HG02588 (cell line): ENCODE measurements around the gene SEC24D.

Experiments used
- ATAC-seq: cut with Tn5 transposase; IDR thresholded peaks from one replicate; pipeline ENCODE4 v1.9.1; 2021; ENCODE audit warnings: mild to moderate bottlenecking, moderate library complexity; ENCODE audit not compliant: unreplicated experiment

Gene SEC24D

DNA sequence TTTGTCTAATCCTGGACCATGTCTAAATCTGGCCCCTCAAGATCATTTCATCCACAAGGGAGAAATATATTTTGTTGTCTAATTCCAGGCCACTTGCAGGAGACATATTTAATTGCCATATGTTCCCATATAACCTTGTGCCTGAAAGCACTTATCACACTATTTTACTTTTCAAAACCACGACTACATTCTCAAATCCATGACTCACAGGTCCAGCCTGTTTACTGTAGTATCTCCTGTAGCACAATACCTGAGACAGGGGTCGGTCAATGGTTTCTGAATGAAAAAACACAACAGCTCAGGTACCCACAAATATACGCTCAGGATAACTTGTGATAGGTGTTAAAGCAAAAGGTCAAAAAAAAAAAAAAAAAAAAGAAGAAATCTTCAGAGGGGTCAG is 60.9 kb downstream of the SEC24D start:
- no peak for ATAC-seq

DNA sequence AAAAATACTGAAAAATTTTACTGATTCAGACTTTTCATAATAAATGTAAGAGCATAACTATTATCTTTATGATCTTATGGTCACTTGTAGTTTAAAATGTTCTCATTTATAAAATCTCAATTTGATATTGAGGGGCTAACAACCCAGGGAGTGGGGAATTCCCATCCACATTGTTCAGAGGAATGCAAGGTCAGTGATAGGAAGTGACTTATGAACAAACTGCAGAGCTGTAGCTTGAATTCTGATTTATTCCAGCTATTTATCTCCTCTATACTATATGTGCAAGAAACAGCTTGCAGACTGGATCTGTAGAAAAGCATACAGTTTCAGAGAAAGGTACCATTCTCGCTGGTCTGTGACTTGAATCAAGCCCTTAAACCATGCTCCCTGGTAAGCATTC is 61.6 kb downstream of the SEC24D start:
- no peak for ATAC-seq

DNA sequence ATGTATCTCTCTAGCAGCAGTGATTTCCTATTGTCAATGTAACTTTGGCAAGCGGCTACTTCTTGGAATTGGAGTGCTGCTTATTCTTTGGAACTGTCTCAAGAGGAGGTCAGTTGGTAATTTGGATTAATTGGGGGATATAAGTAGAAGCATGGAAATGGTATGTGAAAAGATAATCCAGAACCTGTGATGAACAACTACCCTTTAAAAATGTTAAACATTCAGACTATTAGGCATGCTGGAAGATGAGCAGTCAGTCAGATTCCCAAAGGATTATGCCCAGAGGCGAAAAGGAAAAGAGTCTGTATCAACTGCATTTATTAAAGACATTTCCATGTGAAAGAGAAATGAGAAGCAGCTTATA is 62.5 kb downstream of the SEC24D start:
- no peak for ATAC-seq

DNA sequence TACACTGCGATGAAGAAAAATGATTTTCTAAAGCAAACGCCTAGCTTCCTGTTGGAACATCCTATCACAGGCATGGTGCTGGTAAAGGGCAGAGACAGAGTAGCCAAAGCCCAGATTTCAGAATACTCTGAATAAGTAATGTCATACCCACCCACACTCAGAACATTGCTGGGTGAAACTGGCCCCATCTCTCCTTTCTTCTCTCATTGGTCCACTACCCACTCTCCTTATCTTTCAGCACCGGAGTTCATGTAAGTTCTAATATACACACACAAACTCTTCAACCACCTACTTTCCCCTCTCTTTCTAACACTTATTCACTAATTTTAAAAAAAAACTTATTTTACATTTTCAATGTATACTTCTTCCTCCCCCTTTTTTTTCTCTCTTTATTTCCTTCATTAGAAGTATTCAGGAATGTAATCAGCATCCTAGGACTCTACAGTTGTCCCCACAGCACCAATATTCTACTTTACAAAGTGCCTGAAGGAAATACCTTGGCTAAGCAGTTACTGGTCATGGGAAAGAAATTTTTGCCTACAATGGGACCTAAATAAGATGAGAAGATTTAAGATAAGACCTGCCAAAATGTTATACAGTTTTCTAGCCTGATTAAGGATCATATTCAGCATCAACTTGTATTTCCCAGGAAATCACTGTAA is 63.0 kb downstream of the SEC24D start:
- no peak for ATAC-seq

DNA sequence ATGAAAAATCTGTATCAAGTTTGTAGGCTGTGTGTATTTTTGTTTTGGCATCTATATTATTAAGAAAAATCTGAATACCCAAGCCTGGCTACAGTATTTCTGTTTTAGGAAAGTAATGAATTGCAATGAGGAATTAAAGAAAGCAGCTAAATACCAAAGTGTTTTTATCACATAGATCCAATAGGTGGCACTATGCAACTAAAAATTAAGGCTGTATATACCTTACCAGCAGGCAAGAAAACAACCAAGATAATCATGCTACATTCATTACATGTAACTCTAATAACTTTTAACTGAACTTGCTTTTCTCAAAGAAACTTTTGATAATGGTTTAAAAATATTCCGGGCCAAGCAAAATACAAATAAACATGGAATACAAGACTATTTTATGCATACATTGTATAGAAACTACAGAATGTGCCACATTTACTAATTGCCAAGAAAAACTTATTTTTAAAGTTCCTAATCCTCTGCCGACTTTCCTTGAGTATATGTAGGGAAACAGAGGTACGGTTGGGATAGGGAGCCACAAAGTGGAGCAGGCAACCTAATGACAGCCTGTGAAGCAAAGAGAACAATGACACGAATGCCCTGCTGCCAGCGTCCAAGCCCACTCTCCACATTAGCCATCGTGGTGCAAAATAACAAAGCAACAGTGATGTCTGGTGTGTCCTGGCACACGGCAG is 63.7 kb downstream of the SEC24D start:
- ATAC-seq: peak; percentile 70

DNA sequence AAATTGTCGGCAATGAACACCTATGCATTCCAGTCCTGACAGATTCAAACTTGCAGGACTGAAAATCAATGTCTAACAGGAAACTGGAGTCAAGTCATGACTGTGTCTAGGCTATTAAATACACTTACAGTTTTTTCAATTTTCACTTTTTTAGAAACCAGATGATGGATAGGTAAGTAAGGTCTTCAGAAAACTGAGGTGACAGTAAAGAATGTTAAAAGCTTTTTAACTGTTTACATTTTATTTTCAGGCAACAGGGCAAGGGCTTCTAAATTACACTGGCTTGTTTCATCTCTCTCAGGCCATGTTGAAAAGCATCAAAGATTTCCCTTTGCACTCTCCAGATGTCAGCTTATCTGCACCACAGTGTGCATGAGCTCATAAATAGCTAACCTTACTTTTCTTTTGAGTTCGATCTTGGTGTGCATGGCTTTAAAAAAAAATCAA is 65.2 kb downstream of the SEC24D start:
- no peak for ATAC-seq

DNA sequence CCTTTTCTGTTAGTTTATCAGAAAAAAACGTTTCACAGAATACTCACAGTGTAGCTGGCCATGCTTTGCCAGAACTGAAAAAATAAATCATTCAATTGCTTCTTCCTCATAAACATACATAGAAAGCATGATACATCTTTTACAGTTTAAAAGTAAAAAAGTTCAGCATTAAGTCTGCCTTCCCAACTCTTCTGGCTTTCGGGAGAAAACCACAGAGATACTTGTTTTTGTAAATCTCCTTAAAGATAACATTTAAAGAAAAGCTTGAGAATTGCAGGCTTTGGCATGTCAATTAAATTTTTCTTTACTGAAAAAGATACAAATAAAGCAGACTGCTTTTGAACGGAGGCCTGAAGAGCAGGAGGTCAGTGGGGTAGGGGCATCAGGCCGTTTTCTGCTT is 66.8 kb downstream of the SEC24D start:
- no peak for ATAC-seq

DNA sequence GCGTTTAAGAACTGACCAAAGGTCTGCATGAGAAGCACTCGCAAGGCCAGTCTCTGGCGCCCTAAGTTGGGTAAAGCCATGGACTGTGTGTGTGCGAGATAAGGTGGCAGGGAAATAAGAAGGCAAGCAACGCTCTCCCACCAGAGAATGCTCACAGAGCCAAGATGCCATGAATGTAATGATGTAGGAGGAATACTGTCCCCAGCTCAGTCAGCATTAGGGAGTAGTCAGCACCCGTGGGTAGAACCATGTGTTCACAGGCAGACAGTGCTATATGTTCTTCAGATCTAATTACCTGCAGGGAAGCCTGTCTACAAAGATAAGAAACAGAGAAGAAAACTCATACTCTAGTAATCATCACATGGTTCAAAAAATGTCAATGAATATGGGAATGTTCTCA is 68.8 kb downstream of the SEC24D start:
- no peak for ATAC-seq

DNA sequence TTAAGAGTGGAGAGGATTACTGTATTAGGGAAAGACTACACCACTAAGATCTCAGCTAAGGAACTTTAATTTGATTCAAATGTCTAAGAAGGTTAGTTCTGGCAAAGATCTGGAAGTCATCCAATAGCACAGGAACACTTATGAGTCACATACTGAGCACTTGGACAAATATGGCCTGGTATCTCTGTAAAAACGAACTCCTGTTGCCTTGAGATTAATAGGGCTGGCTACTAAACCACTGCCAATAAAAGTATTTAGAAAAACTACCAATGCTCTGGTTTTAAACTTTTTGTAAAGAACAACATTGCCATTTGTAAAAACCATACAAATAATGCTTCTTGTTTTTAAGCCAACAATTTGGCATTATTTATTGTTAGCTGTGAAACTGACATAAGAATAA is 70.5 kb downstream of the SEC24D start:
- ATAC-seq: no peak

DNA sequence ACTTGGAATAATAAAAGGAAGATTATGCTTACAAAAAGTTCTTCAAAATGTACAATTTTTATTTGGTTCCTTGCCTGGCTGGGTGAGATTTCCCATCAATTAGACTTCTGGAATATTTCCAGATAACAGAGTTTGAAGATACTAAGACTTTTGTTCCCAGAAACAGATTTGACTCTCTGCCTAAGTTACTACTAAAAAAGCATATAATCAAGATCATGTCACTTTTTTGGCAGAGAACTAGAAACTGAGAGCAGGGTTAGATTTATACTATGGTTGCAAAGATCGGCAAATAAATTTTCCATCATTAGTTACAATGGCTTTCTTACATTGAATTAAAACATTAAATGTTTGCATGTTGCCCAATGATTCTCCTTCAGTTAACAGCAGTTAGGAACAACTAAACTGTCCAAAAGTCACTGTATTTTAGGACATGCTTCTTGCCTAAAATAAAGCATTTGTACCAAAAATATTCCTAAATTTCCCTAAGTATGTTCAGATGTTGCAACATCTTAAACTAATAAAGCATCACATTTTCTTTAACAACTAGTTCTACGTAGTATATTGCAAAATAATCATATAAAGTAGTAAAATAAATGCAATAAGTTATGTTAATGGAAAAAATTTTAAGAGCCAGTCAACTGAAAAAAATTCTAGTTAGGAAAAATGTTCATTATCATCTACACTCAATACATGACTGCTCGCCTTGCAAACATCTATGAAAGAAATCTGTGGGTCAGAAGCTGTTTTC is 73.0 kb downstream of the SEC24D start:
- ATAC-seq: no peak

DNA sequence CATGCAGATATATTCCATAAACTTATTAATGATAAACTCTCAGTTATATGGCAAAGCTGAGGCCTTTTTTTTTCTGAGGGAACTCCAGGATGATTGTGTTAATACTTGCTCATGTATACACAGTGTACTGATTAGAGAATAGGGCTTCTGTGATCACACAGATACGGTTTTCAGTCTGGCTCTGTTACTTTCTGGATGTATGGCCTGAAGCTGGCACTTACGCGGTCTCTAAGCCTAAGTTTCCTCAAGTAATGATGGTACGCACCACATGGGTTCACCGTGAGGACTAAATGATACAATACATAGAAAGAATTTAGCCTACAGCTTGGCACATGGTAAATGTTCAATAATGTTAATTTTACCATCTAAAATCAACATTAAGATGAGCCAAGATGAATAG is 73.8 kb downstream of the SEC24D start:
- no peak for ATAC-seq

DNA sequence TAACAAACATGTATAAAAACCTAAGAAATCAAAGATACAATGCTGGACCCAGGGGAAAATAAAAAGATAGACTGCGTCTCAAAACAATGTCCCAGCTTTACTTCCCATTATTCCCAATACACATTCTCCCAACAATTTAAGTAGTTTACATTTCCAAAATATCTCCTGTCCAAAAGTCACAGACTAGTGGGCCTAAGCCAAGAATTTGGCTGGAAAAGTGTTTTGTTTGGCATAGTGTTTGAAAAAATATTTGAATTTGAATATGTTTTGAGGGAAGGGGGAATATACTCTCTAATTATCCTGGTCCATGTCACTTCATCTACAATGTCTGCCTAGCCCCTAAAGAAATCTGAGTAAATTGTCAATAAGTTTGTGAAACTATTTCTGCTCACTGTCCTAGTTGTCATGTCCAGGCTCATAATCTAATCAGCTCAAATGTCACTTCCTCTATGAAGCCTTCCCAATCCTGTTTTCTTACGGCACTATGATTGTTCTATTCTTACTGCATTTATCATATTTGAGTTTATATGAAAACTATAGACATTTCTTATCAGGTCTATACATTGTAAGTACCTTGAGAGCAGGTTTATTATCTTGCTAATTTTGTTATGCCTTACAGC is 74.4 kb downstream of the SEC24D start:
- no peak for ATAC-seq

DNA sequence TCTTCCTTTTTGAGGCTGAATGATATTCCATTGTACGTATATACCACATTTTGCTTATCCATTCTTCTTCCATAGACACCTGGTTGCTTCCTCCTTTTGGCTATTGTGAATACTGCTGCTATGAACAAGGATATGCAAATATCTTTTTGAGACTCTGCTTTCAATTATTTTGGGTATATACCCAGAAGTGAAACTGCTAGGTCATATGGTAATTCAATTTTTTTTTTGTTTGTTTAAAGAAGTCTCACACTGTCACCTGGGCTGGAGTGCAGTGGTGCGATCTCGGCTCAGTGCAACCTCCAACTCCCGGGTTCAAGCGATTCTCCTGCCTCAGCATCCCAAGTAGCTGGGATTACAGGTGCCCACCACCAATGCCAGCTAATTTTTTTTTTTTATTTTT is 75.4 kb downstream of the SEC24D start:
- ATAC-seq: peak; percentile 98

DNA sequence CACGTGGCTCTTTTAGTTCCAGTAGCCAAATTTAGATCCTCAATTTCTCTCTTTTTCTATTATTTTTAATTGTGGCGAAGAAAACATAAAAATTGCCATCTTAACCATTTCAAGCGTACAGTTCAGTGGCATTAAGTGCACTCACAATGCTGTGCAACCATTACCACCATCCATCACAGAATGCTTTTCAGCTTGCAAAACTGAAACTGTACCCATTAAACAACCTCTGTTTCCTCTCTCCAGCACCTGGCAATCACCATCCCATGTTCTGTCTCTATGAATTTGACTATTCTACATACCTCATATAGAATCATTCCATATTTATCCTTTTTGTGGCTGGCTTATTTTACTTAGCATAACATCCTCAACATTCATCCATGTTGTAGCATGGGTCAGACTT is 75.8 kb downstream of the SEC24D start:
- peak; percentile 43 for ATAC-seq

DNA sequence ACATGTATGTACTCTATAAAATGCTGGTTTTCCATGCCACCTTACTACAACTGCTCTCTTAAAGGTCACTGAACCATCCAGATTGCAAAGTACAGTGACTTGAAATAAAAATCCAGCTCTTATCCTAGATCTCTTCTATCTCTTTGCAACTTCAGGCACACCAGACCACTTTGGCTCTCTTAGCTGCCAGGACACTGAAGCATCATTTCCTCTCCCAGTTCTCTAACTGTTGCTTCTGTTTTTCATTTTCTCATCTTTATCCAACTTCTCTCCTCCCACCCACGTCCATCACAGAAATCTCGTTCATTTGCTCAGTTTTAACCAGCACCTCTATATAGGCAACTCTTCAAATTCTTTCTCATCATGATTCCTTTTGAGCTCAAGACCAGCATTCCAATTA is 76.4 kb downstream of the SEC24D start:
- no peak for ATAC-seq

DNA sequence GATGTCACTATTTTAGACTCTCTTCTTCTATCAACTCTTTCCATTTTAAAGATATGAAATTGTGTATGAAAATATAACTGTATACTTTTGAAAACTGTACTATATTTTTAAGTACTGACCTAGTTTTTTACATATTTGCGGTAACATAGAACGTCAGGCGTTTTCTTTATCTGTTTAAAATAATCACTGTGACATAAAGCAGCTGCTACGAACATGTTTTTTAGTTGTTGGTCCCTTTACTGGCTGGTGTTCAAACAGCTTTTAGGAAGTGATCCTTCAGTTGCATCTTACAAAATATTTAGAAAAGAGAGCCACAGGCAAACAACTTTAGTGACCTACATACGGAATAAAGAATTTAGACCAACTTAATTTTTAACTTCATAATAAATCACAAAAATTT is 77.6 kb downstream of the SEC24D start:
- no peak for ATAC-seq

DNA sequence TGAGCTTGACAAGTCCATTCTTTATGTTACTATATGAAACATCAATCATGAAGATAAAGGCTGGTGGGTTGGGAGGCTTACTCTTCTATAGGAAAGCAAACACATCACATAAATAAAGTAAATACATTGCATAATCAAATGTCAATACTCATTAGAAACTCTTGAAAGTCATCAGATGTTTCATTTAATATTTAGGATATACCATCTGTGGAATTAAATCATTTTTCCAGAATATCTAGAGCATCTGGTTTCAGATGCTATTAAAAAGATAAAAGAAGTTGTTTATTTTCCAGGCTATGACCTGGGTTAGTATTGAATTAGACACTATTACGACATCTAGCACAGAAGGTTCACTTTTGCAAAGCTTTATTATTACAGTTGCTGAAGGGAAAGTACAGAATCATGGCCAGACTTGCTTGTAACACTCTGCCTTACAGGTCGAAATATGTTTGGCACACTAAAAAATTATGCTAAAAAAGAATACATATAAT is 78.1 kb downstream of the SEC24D start:
- no peak for ATAC-seq

DNA sequence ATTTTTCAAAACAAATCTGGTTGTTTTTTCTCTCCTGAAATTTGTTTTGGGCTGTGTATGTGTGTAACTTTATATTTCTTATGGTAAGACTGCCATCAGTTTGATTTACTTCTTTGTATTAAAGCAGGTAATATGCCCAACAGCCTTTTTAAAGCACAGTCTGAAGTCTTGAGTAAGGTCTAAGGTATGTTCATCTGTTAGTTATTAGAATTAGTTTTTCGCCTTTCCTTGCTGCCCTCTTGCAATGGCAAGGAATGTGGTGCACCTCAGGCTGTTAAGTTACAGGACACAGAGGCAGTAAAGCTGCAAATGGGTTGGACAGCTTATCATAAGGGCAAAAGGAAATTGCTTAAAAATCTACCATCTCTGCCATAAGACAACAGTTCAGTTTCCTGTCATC is 79.0 kb downstream of the SEC24D start:
- ATAC-seq: no peak

DNA sequence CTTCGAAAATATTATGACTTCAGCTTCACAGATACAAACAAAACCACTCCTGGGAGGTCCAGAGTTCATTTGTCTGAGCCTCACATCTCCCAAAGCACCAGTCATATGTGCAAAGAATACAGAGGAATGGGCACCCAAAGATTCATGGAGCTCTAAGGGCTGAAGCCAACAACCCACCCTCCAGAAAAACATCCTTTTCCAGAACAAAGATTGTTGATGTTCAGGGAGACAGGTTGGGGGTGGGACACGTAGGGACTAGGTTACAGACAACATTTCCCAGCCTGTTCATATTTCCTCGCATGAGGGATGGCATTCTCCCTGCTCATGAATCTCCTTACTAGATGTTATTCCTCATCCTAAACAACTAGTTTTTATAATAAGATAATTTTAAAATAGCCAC is 79.5 kb downstream of the SEC24D start:
- ATAC-seq: no peak

DNA sequence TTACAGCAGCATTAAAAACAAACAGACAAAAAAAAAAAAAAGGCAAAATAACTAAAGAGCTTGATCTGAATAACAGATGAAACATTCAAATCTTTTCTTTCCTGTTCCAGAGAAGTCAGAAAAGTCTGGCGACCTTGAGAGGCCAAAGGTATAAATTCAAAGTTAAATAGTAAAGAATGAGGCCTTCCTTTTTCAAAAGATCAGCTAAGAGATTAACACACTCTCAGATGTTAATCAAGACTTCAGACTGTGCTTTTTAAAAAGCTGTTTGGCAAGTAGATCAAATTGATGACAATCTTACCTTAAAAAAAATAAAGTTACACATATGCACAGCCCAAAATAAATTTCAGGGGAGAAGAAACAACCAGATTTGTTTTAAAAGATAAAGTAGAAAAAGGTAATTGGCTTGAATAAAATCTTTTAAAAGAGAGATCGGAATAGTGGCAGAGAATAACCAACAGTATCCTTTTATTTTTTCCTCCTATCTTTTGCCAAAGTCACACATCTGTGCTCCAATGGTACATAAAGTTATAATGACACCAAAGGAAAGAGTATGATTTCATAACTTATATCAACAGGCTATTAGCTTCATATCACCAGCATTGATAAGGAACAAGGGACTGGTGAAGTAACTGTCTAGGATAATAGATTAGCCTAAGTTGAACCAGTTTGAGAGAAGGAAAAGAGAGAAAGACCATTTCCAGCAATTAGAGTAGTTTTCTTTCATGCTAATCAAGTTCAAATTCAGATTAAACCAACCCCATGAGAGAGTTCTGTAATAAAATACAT is 80.3 kb downstream of the SEC24D start:
- ATAC-seq: no peak

DNA sequence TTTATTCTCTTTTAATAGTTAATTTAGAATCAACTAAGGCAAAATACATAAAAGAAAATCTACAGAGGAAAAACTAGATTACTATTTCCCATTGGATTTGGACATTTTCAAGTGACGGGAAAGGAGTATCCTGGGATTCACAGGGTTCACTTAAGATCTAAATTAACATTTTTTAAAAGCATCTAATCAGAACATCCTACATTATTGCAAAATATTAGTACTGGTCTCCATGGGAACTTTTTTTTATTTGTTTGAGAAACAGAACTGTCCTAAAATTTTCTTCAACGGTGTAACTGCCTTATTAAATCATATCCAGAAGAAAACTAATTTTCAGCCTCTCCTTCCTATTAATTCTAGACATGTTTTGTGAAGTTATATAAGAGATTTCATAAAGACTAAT is 81.0 kb downstream of the SEC24D start:
- ATAC-seq: no peak
